ENCODE measurements around the gene BMI1.

- TF ChIP-seq, protein P1, sequence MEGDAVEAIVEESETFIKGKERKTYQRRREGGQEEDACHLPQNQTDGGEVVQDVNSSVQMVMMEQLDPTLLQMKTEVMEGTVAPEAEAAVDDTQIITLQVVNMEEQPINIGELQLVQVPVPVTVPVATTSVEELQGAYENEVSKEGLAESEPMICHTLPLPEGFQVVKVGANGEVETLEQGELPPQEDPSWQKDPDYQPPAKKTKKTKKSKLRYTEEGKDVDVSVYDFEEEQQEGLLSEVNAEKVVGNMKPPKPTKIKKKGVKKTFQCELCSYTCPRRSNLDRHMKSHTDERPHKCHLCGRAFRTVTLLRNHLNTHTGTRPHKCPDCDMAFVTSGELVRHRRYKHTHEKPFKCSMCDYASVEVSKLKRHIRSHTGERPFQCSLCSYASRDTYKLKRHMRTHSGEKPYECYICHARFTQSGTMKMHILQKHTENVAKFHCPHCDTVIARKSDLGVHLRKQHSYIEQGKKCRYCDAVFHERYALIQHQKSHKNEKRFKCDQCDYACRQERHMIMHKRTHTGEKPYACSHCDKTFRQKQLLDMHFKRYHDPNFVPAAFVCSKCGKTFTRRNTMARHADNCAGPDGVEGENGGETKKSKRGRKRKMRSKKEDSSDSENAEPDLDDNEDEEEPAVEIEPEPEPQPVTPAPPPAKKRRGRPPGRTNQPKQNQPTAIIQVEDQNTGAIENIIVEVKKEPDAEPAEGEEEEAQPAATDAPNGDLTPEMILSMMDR (conservative IDR thresholded peaks at IDR 0.05 in 1 of 2, IDR thresholded peaks at IDR 0.05 in 1 of 2; ENCODE audit: low read depth in 1 of 2, low read length in 2 of 2), result no peak
- TF ChIP-seq EZH2 (IDR thresholded peaks at IDR 0.05; ENCODE audit: low read length, missing control alignments), result no peak
Observed at GRCh38 chr10:22314852-22315251, 6.0 kb upstream of the BMI1 start.
